GM19452 (cell line): ENCODE results near the gene FOXK2.

Experiments used
- ATAC-seq: cut with Tn5 transposase; IDR thresholded peaks from one replicate; pipeline ENCODE4 v1.9.1; 2021; ENCODE audit not compliant: unreplicated experiment

The FOXK2 gene

GRCh38 chr17:82633343-82633742 is 113.8 kb downstream of the FOXK2 start:
- no peak for ATAC-seq

- no peak for ATAC-seq
Observed at GRCh38 chr17:82636626-82637598, 117.4 kb downstream of the FOXK2 start.

- ATAC-seq: no peak
Observed at GRCh38 chr17:82638183-82638773, 118.7 kb downstream of the FOXK2 start.

DNA sequence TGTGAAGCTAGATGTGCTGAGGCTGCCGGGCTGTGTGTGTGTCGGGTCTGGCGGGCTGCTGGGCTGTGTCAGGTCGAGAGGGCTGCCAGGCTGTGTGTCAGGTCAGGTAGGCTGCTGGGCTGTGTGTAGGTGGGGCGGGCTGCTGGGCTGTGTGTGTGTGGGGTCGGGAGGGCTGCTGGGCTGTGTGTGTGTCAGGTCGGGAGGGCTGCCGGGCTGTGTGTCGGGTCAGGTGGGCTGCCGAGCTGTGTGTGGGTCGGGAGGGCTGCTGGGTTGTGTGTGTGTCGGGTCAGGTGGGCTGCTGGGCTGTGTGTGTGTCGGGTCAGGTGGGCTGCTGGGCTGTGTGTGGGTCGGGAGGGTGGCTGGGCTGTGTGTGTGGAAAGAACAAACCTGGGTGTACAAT is 120.1 kb downstream of the FOXK2 start:
- ATAC-seq: no peak

GRCh38 chr17:82640036-82640435 is 120.5 kb downstream of the FOXK2 start:
- ATAC-seq: no peak

- no peak for ATAC-seq
Observed at GRCh38 chr17:82642022-82642421, 122.5 kb downstream of the FOXK2 start.

- ATAC-seq: no peak
Observed at GRCh38 chr17:82644148-82644547, 124.6 kb downstream of the FOXK2 start.

- no peak for ATAC-seq
Observed at GRCh38 chr17:82645516-82645915, 126.0 kb downstream of the FOXK2 start.

DNA sequence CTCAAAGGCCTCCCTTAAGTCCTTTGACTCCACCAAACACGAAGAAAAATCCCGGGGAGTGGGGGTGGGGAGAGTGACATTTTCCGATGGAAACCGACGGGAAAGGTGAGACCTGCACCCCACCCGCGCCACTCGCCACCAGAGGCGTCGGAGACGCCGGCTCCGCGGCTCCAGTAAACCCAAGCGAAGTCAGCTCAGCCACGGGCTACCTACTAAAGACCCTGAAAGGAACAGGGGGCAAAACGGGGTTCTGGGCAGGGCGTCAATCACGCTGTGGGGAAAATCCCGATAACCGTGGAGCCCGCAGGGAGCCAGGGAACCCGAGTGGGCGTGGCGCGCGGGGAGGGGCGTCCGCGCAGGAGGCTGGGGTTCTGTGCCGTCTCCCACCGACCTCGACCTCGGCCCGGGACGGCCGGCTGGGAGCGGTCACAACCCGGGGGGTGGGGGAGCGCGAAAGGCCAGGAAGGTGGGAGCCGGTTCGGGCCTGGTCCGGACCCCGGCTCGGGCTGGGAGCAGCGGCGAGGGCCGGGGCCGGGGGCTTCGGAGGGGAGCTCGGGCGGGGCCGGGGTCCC is 128.1 kb downstream of the FOXK2 start:
- ATAC-seq: peak; percentile 27

- ATAC-seq: peak; percentile 84
Observed at GRCh38 chr17:82648165-82648668, 128.7 kb downstream of the FOXK2 start, which contains the start of gene WDR45B. Gene WDR45B, minus strand, starts transcription at chr17:82648444. Its CDS starts 104 bp downstream, at chr17:82648340.

GRCh38 chr17:82648742-82649331 is 129.3 kb downstream of the FOXK2 start:
- no peak for ATAC-seq

DNA sequence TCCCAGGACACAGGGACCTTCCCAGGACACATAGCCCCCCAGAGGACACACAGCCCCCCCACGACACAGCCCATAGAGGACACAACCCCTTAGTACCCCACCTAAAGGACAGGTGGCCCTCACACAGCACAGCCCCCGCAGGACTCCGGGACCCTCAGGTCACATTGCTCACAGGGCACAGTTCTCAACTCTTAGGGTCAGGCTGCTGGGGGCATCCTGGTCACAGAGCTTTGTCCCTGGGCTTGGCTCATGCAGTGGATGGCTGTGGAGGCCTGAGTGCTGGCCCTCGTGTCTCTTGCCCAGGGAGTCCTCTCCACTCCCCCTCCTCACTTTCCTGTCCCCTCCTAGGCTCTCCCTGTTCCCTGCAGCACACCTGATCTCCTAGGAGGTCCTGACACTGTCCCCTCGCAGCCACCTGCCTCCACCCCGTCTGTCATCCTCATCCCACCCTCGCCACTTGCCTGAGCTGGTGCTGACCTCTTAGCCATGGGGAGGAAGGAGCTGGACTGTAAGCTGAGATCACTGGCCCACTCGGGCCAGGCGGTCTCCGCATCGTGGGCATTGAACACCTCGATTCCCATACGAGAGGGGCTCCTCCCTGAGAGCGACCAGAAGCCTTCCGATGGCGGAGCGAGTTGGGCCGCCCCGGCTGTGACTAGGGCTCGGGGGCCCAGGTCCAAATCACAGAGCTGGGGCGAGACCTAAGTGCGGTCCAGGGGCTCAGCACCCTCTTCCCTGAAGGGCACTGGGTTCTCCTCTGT is 130.1 kb downstream of the FOXK2 start:
- no peak for ATAC-seq

GRCh38 chr17:82650723-82651122 is 131.2 kb downstream of the FOXK2 start:
- ATAC-seq: no peak

DNA sequence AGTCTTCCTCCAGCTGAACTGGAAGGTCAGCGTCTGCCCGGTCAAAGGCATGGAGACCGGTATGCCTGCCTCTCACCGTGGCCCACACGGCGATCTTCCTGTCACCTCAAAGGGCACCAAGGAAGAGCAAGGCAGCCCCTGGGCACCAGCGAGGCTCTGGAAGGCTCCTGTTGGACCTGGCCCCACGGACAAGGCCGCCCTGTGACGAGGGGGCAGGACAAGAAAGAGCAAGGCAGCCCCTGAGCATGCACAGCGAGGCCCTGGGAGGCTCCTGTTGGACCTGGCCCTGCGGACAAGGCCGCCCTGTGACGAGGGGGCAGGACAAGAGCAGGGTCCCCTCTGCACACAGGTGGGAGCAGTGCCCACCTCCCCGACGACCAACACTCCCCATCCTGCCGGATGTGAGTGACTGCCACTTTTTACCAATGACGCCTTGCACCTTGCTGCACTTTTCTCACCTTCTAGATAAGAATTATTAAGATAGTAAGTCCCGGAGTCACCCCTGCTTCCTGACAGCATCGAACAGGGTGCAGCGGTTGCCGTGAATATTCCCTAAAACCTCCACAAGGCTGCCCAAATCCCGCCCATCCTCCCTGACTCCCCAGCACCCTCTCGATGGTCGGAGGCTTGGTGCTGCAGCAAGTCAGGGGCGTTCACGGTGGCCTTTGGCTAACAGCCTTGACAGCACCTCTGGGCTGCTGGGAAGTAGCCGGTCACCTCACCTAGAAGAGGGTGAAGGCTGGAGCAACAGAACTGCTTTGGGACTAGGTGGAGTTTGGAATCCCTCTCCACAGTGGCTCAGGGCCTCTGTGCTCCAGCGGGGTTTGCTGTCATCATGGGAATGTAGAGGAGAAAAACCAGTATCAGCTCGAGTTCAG is 134.4 kb downstream of the FOXK2 start:
- no peak for ATAC-seq
